GM18873 (cell line): ENCODE measurements around the gene INTS6.

ENCODE experiments used
- ATAC-seq: cut with Tn5 transposase; IDR thresholded peaks from one replicate; pipeline ENCODE4 v1.9.1; 2021; ENCODE audit warnings: mild to moderate bottlenecking, moderate library complexity, moderate number of reproducible peaks; ENCODE audit not compliant: unreplicated experiment, low FRiP score

The INTS6 gene

GRCh38 chr13:51355217-51355616, 97.6 kb downstream of the INTS6 start:
- ATAC-seq, result no peak

- ATAC-seq, result no peak
Observed at GRCh38 chr13:51349016-51349415, 103.8 kb downstream of the INTS6 start.

GRCh38 chr13:51348069-51348967, 104.5 kb downstream of the INTS6 start:
- no peak for ATAC-seq

GRCh38 chr13:51347099-51347498, 105.7 kb downstream of the INTS6 start:
- no peak for ATAC-seq

- ATAC-seq, result no peak
Observed at GRCh38 chr13:51346397-51346796, 106.4 kb downstream of the INTS6 start.

GRCh38 chr13:51343475-51343874, 109.4 kb downstream of the INTS6 start:
- ATAC-seq, result no peak

- no peak for ATAC-seq
Observed at GRCh38 chr13:51342706-51343105, 110.1 kb downstream of the INTS6 start.

GRCh38 chr13:51341791-51342190, 111.0 kb downstream of the INTS6 start:
- ATAC-seq, result no peak

- ATAC-seq, result no peak
Observed at GRCh38 chr13:51341232-51341631, 111.6 kb downstream of the INTS6 start.

- ATAC-seq, result no peak
Observed at GRCh38 chr13:51339952-51340732, 112.7 kb downstream of the INTS6 start.

GRCh38 chr13:51339354-51339753, 113.5 kb downstream of the INTS6 start, which contains the start of gene SERPINE3:
Gene SERPINE3, plus strand, starts transcription at chr13:51339691. Its CDS starts 1,401 bp downstream, at chr13:51341092.
- ATAC-seq, result no peak

GRCh38 chr13:51336746-51337145, 116.1 kb downstream of the INTS6 start:
- no peak for ATAC-seq

- no peak for ATAC-seq
Observed at GRCh38 chr13:51333826-51334225, 119.0 kb downstream of the INTS6 start.

- no peak for ATAC-seq
Observed at GRCh38 chr13:51333421-51333820, 119.4 kb downstream of the INTS6 start.

GRCh38 chr13:51332566-51333361, 120.1 kb downstream of the INTS6 start:
- ATAC-seq, result no peak

GRCh38 chr13:51331354-51331861, 121.4 kb downstream of the INTS6 start:
- no peak for ATAC-seq

- no peak for ATAC-seq
Observed at GRCh38 chr13:51330791-51331190, 122.0 kb downstream of the INTS6 start.

- no peak for ATAC-seq
Observed at GRCh38 chr13:51329606-51330005, 123.2 kb downstream of the INTS6 start.

GRCh38 chr13:51328488-51328887, 124.3 kb downstream of the INTS6 start:
- no peak for ATAC-seq

GRCh38 chr13:51327961-51328360, 124.9 kb downstream of the INTS6 start:
- ATAC-seq, result no peak
